ENCODE results near the gene POU1F1.
A peak's percentile ranks its signal among the peaks of the same experiment; 100 is the strongest.

POU1F1 gene

GRCh38 chr3:87298111-87298718 is 21.8 kb upstream of the POU1F1 start:
- in situ Hi-C loops (cut with HindIII; ENCODE audit: low pct_ligation_motif_present, low sequenced_read_pairs) = no loop called here
- DNase-seq = no peak

DNA sequence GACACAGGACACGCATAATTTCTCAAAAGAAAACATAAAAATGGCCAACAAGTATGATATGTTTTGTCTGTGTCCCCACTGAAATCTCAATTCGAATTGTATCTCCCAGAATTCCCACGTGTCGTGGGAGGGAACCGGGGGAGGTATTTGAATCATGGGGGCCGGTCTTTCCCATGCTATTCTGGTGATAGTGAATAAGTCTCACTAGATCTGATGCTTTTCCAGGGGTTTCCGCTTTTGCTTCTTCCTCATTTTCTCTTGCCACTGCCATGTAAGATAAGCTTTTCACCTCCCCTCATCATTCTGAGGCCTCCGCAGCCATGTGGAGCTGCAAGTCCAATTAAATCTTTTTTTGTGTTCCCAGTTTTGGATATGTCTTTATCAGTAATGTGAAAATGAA is 12.1 kb upstream of the POU1F1 start:
- no peak for DNase-seq
- in situ Hi-C loops (cut with HindIII; ENCODE audit: low pct_ligation_motif_present, low sequenced_read_pairs) = no loop called here

More at GRCh38 chr3:87298111-87298718, 21.8 kb upstream of the POU1F1 start:
- H3K27ac ChIP-seq = no peak overlapping the region
- no peaks in the 10 kb centered on the region for H3K27me3 ChIP-seq (replicated peaks)
- no peak overlapping the region for H3K4me3 ChIP-seq (ENCODE audit: low read depth, low read length)
- H3K36me3 ChIP-seq (replicated peaks) = no peaks in the 10 kb centered on the region
- peak; percentile 33 for TF ChIP-seq CTCF (IDR thresholded peaks at IDR 0.05; ENCODE audit: low read depth, low read length, missing control alignments)

DNA sequence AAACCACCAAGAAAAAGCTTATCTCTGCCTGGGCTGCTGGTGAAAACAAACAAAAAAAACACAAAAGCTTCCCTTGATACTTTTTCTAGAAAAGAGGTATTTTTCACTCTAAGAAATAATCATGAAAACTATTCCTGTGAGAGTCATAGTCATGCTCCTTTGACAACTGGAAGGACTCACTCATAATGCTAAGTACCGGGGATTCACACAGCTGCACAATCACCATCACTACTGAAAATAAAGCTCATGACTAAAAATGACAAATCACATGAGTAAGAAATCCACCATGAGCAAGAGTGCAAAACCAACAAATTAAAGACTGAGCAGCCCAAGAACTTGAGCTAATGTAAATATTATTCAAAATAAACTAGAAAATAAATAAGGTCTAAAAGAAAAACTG is 10.6 kb upstream of the POU1F1 start:
- DNase-seq = peak; percentile 59
- no peak for TF ChIP-seq CTCF (IDR thresholded peaks at IDR 0.05; ENCODE audit: low read depth, low read length, missing control alignments)
- Histone ChIP-seq H3K27me3 (replicated peaks) (no peaks in the 10 kb centered on the region), H3K4me3 (ENCODE audit: low read depth, low read length) (no peak overlapping the region), H3K27ac (no peak overlapping the region), H3K36me3 (replicated peaks) (no peaks in the 10 kb centered on the region)
- in situ Hi-C loops (cut with HindIII; ENCODE audit: low pct_ligation_motif_present, low sequenced_read_pairs) = no loop called here

More for the DNA sequence above, 12.1 kb upstream of the POU1F1 start:
- H3K27me3 ChIP-seq (replicated peaks) = no peaks in the 10 kb centered on the region
- no peak overlapping the region for H3K27ac ChIP-seq
- no peak overlapping the region for H3K4me3 ChIP-seq (ENCODE audit: low read depth, low read length)
- no peak for TF ChIP-seq CTCF (IDR thresholded peaks at IDR 0.05; ENCODE audit: low read depth, low read length, missing control alignments)
- H3K36me3 ChIP-seq (replicated peaks) = no peaks in the 10 kb centered on the region

DNA sequence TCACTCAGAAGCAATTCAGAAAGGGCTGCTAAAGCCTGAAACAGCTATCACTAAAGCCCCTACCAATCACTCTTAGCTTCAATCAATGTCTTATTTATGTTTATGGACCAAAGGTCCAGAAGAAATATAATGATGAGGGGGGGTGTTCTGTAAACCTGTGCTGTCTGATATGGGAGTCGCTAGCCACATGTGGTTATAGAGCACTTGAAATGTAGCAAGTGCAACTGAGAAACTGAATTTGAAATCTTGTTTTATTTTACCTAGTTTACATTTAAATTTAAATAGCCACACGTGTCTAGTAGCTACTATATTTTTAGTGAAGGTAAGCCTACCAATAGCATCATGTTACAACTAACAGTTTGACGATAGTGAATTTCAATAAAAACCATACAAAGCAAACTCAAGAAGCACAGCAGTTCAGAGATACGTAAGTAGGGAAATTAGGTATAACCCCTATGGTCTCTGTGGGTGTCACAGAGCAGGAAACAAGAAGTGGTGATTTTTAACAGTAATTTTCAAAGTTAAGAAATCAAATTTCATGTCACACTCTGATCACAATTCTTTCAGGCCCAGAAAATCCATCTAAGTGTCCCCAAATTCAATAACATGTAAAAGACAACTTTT is 3.6 kb downstream of the POU1F1 start:
- no peaks in the 10 kb centered on the region for H3K27me3 ChIP-seq (replicated peaks)
- H3K36me3 ChIP-seq (replicated peaks) = no peaks in the 10 kb centered on the region
- DNase-seq = no peak
- no peak overlapping the region for H3K27ac ChIP-seq
- no peak for TF ChIP-seq CTCF (IDR thresholded peaks at IDR 0.05; ENCODE audit: low read depth, low read length, missing control alignments)
- H3K4me3 ChIP-seq (ENCODE audit: low read depth, low read length) = no peak overlapping the region
- in situ Hi-C loops (cut with HindIII; ENCODE audit: low pct_ligation_motif_present, low sequenced_read_pairs) = no loop called here

DNA sequence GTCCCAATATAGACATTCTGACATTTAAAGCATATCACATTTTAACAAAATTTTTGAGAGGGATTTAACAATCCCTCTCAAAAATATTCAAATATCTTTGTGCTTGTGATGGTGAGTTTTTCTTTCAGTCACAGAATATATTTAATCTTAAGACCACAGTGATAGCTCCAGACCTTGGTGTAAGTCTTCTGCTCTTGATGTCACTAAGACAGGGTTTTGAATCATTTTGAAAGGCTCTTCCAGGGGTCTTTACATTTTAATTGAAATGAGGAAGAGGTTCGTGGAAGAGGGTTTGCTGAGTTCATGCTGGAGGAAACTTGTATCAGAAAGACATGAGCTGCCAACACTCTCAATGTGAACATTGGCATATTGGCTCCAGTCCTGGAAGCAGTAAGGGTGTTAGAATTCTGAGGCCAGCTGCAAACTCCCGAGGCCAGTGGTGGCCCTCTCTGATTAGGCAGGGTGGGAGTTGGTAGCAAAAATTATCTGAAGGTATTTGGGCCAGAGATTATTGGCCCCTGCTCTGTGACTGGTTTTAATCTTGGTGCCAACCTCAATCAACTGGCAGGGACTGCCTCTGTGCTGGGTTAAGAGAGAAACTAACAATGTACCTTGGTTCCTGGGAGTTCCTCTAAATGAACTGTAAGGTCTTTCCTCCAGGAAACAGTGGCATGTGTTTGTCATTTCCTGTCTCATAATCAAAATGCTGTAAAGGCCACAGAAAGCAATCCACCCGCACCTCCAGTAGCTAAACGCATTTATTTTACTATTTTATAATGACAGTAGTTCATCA is 5.3 kb downstream of the POU1F1 start:
- no peak overlapping the region for H3K4me3 ChIP-seq (ENCODE audit: low read depth, low read length)

More for the DNA sequence above, 5.3 kb downstream of the POU1F1 start:
- no peak overlapping the region for H3K27ac ChIP-seq
- DNase-seq = no peak
- H3K27me3 ChIP-seq (replicated peaks) = no peaks in the 10 kb centered on the region
- no peak for TF ChIP-seq CTCF (IDR thresholded peaks at IDR 0.05; ENCODE audit: low read depth, low read length, missing control alignments)
- H3K36me3 ChIP-seq (replicated peaks) = no peaks in the 10 kb centered on the region
- in situ Hi-C loops (cut with HindIII; ENCODE audit: low pct_ligation_motif_present, low sequenced_read_pairs) = no loop called here

All from brain microvascular endothelial cell (primary cell).